ENCODE data around the gene C3orf20.

C3orf20 gene

GRCh38 chr3:14775563-14775962, 100.6 kb downstream of the C3orf20 start:
- no peak for TF ChIP-seq GATA2 (IDR thresholded peaks at IDR 0.05; ENCODE audit: low read depth, low read length)
- no peak for TF ChIP-seq GATA3 (IDR thresholded peaks at IDR 0.05; ENCODE audit: low read depth, low read length)

- TF ChIP-seq GATA2 (IDR thresholded peaks at IDR 0.05; ENCODE audit: low read depth, low read length) (no peak), GATA3 (IDR thresholded peaks at IDR 0.05; ENCODE audit: low read depth, low read length) (no peak)
Observed at GRCh38 chr3:14779069-14779685, 104.2 kb downstream of the C3orf20 start.

GRCh38 chr3:14780927-14781507, 106.1 kb downstream of the C3orf20 start:
- TF ChIP-seq GATA3 (IDR thresholded peaks at IDR 0.05; ENCODE audit: low read depth, low read length), result no peak
- no peak for TF ChIP-seq GATA2 (IDR thresholded peaks at IDR 0.05; ENCODE audit: low read depth, low read length)

GRCh38 chr3:14783480-14784086, 108.6 kb downstream of the C3orf20 start:
- TF ChIP-seq GATA2 (IDR thresholded peaks at IDR 0.05; ENCODE audit: low read depth, low read length) (no peak), GATA3 (IDR thresholded peaks at IDR 0.05; ENCODE audit: low read depth, low read length) (no peak)

- TF ChIP-seq GATA2 (IDR thresholded peaks at IDR 0.05; ENCODE audit: low read depth, low read length) (peak; percentile 99), GATA3 (IDR thresholded peaks at IDR 0.05; ENCODE audit: low read depth, low read length) (peak; percentile 90)
Observed at GRCh38 chr3:14784087-14784681, 109.2 kb downstream of the C3orf20 start.

GRCh38 chr3:14785207-14786155, 110.5 kb downstream of the C3orf20 start:
- TF ChIP-seq GATA3 (IDR thresholded peaks at IDR 0.05; ENCODE audit: low read depth, low read length) (no peak), GATA2 (IDR thresholded peaks at IDR 0.05; ENCODE audit: low read depth, low read length) (no peak)

GRCh38 chr3:14786369-14786768, 111.4 kb downstream of the C3orf20 start:
- TF ChIP-seq GATA2 (IDR thresholded peaks at IDR 0.05; ENCODE audit: low read depth, low read length), result no peak
- no peak for TF ChIP-seq GATA3 (IDR thresholded peaks at IDR 0.05; ENCODE audit: low read depth, low read length)

GRCh38 chr3:14787630-14788029, 112.7 kb downstream of the C3orf20 start:
- TF ChIP-seq GATA3 (IDR thresholded peaks at IDR 0.05; ENCODE audit: low read depth, low read length), result no peak
- TF ChIP-seq GATA2 (IDR thresholded peaks at IDR 0.05; ENCODE audit: low read depth, low read length), result no peak

GRCh38 chr3:14788644-14789043, 113.7 kb downstream of the C3orf20 start:
- TF ChIP-seq GATA3 (IDR thresholded peaks at IDR 0.05; ENCODE audit: low read depth, low read length), result no peak
- TF ChIP-seq GATA2 (IDR thresholded peaks at IDR 0.05; ENCODE audit: low read depth, low read length), result no peak

GRCh38 chr3:14789221-14789620, 114.3 kb downstream of the C3orf20 start:
- no peak for TF ChIP-seq GATA2 (IDR thresholded peaks at IDR 0.05; ENCODE audit: low read depth, low read length)
- no peak for TF ChIP-seq GATA3 (IDR thresholded peaks at IDR 0.05; ENCODE audit: low read depth, low read length)

GRCh38 chr3:14789640-14790285, 114.8 kb downstream of the C3orf20 start:
- TF ChIP-seq GATA3 (IDR thresholded peaks at IDR 0.05; ENCODE audit: low read depth, low read length) (no peak), GATA2 (IDR thresholded peaks at IDR 0.05; ENCODE audit: low read depth, low read length) (no peak)

- TF ChIP-seq GATA2 (IDR thresholded peaks at IDR 0.05; ENCODE audit: low read depth, low read length), result no peak
- TF ChIP-seq GATA3 (IDR thresholded peaks at IDR 0.05; ENCODE audit: low read depth, low read length), result no peak
Observed at GRCh38 chr3:14791343-14791945, 116.5 kb downstream of the C3orf20 start.

- TF ChIP-seq GATA2 (IDR thresholded peaks at IDR 0.05; ENCODE audit: low read depth, low read length) (no peak), GATA3 (IDR thresholded peaks at IDR 0.05; ENCODE audit: low read depth, low read length) (no peak)
Observed at GRCh38 chr3:14792691-14793121, 117.8 kb downstream of the C3orf20 start.
